Prostate gland (tissue), 1 donor: Measurements from ENCODE around the gene NIBAN1.

Source experiments
- POLR2A ChIP-seq: fragments of 450-650 bp; IDR thresholded peaks from one replicate; pipeline ENCODE4 v1.6.1; 2016; ENCODE audit warnings: antibody characterized with exemption, mild to moderate bottlenecking
- POLR2AphosphoS5 ChIP-seq: sonication (generic); formaldehyde crosslinking; IDR thresholded peaks from one replicate; pipeline ENCODE4 v1.6.1; 2017; ENCODE audit warnings: antibody characterized with exemption

GRCh38 chr1:184965439-184965838 lies 8.9 kb downstream of the NIBAN1 start:
- TF ChIP-seq POLR2A: no peak
- no peak for TF ChIP-seq POLR2AphosphoS5
